HCEC 1CT (cell line): ENCODE data around the gene PTGDR.

Experiments used
- DNase-seq: peaks from one replicate; pipeline ENCODE4 v3.0.0-alpha.2; 2017

PTGDR gene

GRCh38 chr14:52266179-52266578, 1.3 kb upstream of the PTGDR start:
- DNase-seq = peak; percentile 24

- peak; percentile 17 for DNase-seq
These were observed 716 bp upstream of the PTGDR start for GRCh38 chr14:52266782-52267181.

GRCh38 chr14:52268279-52269061, 972 bp downstream of the PTGDR start:
- no peak for DNase-seq

GRCh38 chr14:52269100-52269499, 1.6 kb downstream of the PTGDR start:
- no peak for DNase-seq

GRCh38 chr14:52269982-52270381, 2.5 kb downstream of the PTGDR start:
- DNase-seq = no peak

- no peak for DNase-seq
These were observed 4.0 kb downstream of the PTGDR start for GRCh38 chr14:52271538-52271937.

- DNase-seq = peak; percentile 56
These were observed 4.9 kb downstream of the PTGDR start for GRCh38 chr14:52272375-52272774.

- no peak for DNase-seq
These were observed 7.9 kb downstream of the PTGDR start for GRCh38 chr14:52275372-52275771.

- DNase-seq = no peak
These were observed 10.1 kb downstream of the PTGDR start for GRCh38 chr14:52277552-52277951.

- DNase-seq = peak; percentile 46
These were observed 11.9 kb downstream of the PTGDR start for GRCh38 chr14:52279408-52279807.

- DNase-seq = no peak
These were observed 15.6 kb downstream of the PTGDR start for GRCh38 chr14:52283099-52283498.

GRCh38 chr14:52286661-52287649, 19.5 kb downstream of the PTGDR start:
- DNase-seq = no peak

GRCh38 chr14:52296378-52296777, 28.9 kb downstream of the PTGDR start:
- DNase-seq = no peak

- DNase-seq = no peak
These were observed 31.3 kb downstream of the PTGDR start for GRCh38 chr14:52298795-52299194.

- DNase-seq = peak; percentile 67
These were observed 32.3 kb downstream of the PTGDR start for GRCh38 chr14:52299692-52300278.

- no peak for DNase-seq
These were observed 35.7 kb downstream of the PTGDR start for GRCh38 chr14:52303236-52303635.

- no peak for DNase-seq
These were observed 36.9 kb downstream of the PTGDR start for GRCh38 chr14:52304248-52304904.

GRCh38 chr14:52305014-52305413, 37.5 kb downstream of the PTGDR start:
- no peak for DNase-seq

GRCh38 chr14:52307376-52307775, 39.9 kb downstream of the PTGDR start:
- DNase-seq = no peak

GRCh38 chr14:52307905-52308304, 40.4 kb downstream of the PTGDR start:
- DNase-seq = no peak

- no peak for DNase-seq
These were observed 43.0 kb downstream of the PTGDR start for GRCh38 chr14:52310541-52310940.

GRCh38 chr14:52312931-52313355, 45.4 kb downstream of the PTGDR start:
- DNase-seq = no peak

GRCh38 chr14:52313462-52313861, 46.0 kb downstream of the PTGDR start:
- peak; percentile 50 for DNase-seq
